ENCODE measurements around the gene CAMK2D. TPM values are rescaled to one million over a fixed set of nuclear protein-coding genes. Genes with fewer than 3 reads are reported as not detected.

The CAMK2D gene

Small RNAs within 50 kb of the gene (small RNA-seq; reads per million reads assigned to genes)
- gene RN7SL184P (ENCODE audit: insufficient read depth) (not detected), gene RNU1-138P (ENCODE audit: insufficient read depth) (not detected)

Measured in mesendoderm (in vitro differentiated cells).